GM10847 (cell line): ENCODE data around the gene KNDC1.

ENCODE experiments used
- POLR2A ChIP-seq: IDR thresholded peaks from 2 replicates; pipeline ENCODE4 v1.6.1; 2011; ENCODE audit not compliant: insufficient read length; ENCODE audit errors: extremely low read depth

KNDC1 gene

GRCh38 chr10:133174689-133175263 lies 14.8 kb downstream of the KNDC1 start:
- no peak for TF ChIP-seq POLR2A

GRCh38 chr10:133176546-133176945 lies 16.5 kb downstream of the KNDC1 start:
- no peak for TF ChIP-seq POLR2A

GRCh38 chr10:133177380-133178157 lies 17.6 kb downstream of the KNDC1 start:
- no peak for TF ChIP-seq POLR2A

GRCh38 chr10:133178357-133179127 lies 18.5 kb downstream of the KNDC1 start:
- no peak for TF ChIP-seq POLR2A

GRCh38 chr10:133179128-133179520 lies 19.1 kb downstream of the KNDC1 start:
- TF ChIP-seq POLR2A: no peak

- TF ChIP-seq POLR2A: no peak
These were observed 19.6 kb downstream of the KNDC1 start for GRCh38 chr10:133179651-133180050.

- TF ChIP-seq POLR2A: no peak
These were observed 20.4 kb downstream of the KNDC1 start for GRCh38 chr10:133180192-133180964.

- no peak for TF ChIP-seq POLR2A
These were observed 21.1 kb downstream of the KNDC1 start for GRCh38 chr10:133180965-133181639.

- TF ChIP-seq POLR2A: no peak
These were observed 22.2 kb downstream of the KNDC1 start for GRCh38 chr10:133182190-133182589.

GRCh38 chr10:133182791-133183645 lies 23.0 kb downstream of the KNDC1 start:
- no peak for TF ChIP-seq POLR2A

GRCh38 chr10:133183646-133184378 lies 23.8 kb downstream of the KNDC1 start:
- no peak for TF ChIP-seq POLR2A

- TF ChIP-seq POLR2A: no peak
These were observed 24.7 kb downstream of the KNDC1 start for GRCh38 chr10:133184591-133185244.

GRCh38 chr10:133185421-133185820 lies 25.4 kb downstream of the KNDC1 start:
- no peak for TF ChIP-seq POLR2A
